ENCODE results near the gene FARS2.

The FARS2 gene

DNA sequence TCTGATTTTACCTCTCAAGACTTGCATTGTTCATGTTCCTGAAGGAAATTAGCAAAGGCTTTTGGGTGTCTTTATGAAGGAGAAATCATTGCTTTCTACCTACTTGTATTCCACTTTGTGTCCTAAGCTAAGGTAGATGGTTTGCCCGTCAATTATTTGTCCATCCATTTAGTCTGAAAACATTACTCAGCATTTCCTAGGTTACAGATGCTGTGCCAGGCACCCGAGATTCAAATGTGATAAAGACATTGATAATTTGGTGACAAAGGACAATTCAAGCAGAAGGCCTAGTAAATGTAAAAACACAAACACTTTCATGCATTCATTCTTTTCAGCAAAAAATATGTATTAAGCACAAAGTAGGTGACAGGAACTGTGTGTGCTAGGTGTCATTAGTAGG lies 251.1 kb downstream of the FARS2 start:
- no peak for DNase-seq

DNA sequence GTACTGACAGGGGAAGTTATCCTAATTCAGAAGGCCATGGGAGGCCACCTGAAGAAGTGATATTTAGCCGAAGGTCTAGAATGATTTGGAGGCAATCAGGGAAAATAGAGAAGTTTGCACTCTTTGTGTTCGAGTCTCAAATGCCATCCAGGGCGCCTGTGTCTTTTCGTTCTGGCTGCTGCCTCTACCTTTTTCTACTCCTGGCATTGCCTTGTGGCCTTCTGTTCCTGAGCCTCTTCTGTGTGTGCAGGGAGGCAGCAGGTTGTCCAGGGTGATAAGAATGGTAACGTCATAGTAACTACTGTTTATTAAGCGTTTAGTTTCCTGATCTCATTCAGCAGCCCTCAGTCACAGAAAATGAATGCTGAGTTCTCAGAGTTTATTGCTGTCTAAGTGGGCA lies 252.1 kb downstream of the FARS2 start:
- DNase-seq, result peak; percentile 2

DNA sequence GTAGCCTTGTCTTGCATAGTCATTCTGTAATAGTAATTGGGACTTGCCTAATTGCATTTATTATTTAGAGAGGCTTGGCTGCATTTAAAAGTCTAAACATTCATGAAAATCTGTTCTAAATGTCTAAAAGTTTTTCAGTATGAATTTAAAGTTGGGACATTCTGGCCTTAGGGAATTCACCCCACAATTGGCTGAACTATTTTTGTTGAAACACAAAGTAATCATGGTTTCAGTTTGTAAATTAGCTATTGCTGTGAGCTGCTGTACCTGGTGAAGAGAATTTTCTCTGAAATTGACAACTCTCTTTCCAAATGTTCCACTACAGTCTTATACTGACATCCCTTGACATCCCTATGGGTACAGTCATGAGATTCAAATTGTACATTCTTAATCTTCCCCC lies 253.0 kb downstream of the FARS2 start:
- no peak for DNase-seq

DNA sequence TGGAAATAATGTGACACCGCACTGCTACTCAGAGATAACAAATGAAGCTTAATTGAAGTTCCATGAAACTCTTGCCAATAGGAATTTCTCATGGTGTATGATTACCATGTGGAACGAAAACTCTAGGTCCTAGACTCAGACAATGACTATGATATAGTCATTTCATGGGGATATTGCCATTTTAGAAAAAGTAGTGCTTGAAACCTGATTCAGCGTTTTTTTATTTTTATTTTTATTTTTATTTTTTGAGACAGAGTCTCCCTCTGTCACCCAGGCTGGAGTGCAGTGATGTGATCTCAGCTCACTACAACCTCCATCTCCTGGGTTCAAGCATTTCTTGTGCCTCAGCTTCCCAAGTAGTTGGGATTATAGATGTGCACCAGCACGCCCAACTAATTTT lies 253.9 kb downstream of the FARS2 start:
- no peak for DNase-seq

DNA sequence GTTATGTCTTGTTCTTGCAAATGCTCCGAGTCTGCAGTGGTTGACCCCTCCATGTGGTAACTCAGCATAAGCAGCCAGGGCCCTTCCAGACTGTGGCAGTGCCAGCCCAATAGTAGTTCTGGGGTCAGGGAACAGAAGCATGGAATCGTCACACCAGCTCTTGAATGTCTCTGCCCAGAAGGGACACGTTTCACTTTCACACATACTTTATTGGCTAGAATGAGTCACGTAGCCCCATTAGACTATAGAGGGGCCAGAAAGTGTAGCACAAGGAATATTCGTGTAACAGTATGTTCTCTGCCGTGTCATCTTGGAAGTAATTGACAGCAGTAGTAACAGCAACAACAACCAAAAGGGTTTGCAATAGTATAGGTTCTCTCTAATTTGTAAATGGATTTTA lies 254.7 kb downstream of the FARS2 start:
- DNase-seq, result no peak

DNA sequence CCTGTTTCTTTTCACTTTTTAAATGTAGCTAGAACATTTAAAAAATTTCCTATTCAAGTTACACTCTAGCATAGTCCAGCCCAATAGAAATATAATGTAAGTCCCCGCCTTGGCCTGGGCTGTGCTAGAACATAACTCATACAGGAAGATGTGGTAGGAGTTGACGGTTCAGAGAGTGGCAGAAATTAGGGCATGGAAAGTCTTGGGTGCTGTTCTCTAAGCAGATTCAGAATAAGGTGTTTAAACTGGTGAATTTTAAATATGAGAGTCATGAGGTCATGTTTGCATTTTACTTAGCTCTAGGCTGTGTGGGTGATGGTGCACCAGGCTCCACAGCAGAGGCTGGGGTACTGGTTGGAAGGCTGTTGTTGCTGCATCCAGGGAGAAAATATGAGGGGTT lies 256.5 kb downstream of the FARS2 start:
- DNase-seq, result no peak

DNA sequence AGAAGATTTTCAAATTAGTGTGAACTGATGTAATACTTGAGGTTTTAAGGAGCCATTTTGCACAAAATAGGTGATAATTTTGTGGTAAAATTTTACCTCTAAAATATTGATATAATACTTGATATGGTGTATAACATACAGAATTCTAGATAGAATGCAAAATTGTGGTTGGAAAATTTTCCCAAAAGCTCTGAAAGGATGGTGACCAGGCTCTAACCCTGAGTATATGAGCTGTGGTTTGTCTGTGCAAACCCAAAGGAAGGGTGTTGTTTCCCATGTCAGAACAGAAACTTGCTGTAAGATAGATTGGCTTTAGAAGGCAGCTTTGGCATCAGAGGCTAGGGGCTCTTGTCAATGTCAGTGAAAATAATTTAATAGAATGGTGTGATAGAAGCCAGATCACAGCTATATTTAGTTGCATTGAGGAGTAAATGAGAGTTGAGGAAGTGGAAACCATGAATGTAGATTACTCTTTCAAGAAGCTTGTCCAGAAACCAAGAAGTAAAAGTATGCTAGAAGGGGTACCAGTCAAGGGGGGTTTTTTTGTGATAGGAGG lies 257.7 kb downstream of the FARS2 start:
- no peak for DNase-seq

DNA sequence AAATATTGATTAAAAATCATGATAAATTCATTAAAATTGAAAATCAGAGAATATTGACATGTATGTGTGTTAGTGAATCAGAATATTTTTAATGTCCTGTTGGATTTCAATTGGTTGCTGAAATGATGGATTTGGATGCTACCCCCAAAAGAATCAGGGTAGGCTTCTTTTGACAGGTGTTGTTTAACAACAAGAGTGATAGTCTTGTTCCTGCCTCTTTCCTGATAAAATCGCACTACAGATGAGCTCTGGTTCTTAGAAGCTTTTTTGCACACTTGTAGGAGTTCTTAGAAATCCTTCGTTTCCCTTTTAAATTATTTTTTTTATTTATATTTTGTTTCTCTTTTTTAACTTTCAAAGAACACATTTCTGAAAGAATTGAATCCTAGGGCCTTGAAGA lies 259.5 kb downstream of the FARS2 start:
- no peak for DNase-seq

DNA sequence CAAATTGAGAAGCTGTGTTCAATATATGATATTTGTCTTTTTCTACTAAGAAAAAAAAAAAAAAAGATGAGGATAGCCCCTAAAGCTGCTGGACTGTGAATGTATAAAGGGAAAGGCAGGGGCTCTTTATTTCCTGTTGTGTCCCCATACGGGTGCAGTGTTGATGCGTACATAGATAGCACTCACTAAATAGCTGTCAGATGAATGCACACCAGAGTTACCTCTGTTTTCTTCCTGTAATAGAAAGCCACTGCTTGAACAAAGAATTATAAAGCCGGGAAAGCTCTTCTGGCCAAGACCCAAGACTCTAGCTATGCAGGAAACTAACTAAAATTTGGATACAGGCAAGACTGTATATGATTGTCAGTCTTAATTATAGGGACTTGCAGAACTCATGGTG lies 260.0 kb downstream of the FARS2 start:
- DNase-seq, result no peak

DNA sequence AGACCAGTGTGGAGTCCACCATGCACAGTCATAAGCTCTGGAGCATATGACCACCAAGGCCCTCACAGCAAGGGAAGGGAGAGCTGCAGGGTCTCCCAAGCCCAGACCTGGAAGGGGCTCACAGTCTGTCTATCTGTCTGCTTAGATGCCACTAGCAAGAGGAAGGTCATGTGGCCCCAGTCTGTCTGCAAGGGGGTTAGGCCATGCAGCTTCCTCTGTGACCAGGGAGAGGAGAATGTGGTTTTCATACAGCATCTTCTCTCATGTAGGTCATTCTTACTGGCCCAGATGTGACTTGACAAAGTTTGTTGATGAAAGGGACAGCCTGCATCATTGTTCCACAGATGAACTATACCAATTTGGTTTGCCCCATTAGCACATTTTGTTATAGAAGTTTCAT lies 260.8 kb downstream of the FARS2 start:
- no peak for DNase-seq

DNA sequence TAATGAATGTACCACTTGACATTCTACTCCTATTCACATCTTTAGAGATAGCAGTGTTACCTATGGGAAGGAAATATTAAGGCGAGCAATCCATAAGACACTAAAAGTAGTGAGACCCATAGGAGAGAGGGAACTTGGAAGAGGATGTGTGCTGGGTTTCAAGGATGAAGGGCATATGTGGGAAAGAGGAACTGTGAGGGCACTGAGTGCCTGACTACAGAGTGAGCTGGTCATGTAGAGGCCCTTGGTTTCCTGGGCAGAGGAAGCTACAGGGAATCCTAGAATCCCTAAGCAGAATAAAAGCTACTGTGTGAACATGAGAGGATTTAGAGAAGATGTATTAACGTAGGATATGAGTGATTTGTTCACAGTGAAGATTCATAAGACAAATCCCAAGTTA lies 262.8 kb downstream of the FARS2 start:
- DNase-seq, result no peak

DNA sequence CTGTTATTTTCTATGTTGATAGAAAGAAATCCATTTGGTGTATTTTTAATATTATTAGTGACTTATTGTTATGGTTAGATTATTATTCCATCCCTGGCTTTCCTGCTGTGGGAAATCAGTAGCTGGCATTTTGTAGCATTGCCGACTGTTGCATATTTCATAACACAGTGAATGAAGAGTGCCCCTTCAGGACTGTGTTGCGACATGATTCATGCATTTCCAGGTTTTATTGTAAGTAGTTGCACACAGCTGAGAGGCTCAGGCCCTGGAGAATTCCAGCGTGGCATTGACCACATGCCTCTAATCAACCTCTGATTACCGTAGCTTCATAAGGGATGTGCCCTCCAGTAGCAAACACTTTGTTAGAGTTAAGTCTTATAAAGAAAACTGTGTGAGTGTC lies 263.9 kb downstream of the FARS2 start:
- DNase-seq, result no peak

DNA sequence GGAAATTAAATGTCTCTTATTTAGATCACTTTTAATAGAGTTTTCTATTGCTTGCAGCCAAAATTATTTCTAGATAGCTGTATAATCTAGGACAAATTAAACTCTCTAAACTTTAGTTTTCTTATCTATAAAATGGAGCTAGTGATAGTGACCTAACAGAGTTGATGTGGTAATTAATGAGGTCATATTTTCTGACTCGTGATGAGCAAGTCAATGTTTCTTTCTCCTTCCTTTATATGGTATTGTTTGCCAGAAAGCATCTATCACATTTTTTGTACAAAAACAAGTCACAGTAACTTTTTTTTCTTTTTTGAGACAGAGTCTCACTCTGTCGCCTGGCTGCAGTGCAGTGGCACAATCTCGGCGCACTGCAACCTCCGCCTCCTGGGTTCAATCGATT lies 267.7 kb downstream of the FARS2 start:
- no peak for DNase-seq

DNA sequence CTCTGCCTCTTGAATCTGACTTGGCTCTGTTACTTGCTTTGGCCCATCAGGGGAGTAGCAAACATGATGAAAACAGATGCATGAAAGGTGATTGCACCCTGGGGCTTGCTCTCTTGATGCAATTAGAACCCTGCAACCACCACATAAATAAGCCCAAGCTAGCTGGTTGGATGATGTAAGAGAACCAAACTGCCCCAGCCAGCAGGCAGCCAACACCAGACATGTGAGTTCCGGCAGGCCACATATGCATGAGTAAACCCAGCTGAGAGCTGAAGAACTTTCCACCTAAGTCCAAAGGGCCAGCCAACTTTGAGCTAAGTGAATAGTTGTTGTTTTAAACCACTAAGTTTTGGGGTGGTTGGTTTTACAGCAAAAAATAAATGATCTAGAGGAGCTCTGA lies 268.4 kb downstream of the FARS2 start:
- DNase-seq, result no peak

DNA sequence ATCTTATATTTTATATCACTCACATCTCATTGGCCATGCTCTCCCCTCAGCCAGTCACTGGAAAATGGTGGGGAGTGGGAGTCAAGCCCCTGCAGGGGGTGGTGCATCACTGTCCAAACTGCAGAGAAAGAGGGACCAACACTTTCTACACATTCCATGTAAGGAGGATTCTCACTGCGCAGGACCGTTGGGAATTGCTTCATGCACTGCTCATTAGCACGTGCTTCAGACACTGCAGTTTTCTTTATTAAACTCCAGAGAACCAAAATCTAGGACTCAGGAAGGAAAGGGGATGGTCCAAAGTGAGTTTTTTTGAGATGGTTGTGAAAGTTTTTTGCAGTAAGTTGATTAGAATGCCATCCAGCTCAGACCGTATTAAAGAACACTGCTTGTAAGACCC lies 269.8 kb downstream of the FARS2 start:
- no peak for DNase-seq

DNA sequence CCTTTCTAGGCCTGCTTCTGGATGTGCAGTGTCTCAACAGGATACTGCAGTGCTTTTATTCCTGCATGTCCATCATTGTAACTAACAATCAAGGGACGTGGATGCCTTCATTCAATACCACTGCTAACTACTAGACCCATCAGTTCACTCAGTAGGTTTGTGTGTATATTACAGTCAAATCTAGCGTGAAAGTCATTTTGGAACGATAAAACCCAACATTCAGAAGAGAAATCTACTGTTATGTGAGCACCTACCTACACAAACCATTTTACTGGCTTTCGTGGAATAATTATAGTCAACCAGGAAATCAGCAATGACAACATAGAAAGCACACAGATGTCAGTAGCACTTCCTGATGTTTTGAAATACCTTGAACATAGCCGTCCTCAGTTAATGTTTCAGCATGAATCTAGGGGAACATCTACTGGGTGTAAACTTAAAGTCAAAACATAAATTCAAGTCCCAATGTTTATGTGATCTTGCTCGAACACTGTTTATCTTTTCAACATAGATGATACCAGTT lies 270.6 kb downstream of the FARS2 start:
- no peak for DNase-seq

DNA sequence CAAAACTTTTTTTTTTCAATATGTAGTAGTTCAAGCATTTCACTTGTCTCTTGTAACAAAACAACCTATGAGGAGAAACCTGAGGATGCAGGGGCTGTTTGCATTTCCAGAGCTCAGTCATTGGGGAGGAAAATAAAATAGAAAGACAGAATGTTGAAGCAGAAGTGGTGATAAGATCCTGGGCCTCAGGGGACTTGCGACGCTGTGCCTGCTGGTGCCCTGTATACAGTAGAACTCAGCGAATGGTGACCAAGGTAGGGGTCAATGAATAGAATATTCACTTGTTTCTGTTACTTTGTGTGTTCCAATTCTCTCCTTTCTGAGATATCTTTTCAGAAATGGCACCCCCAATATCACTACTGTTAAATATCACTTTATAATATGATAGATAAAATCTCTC lies 271.6 kb downstream of the FARS2 start:
- no peak for DNase-seq

DNA sequence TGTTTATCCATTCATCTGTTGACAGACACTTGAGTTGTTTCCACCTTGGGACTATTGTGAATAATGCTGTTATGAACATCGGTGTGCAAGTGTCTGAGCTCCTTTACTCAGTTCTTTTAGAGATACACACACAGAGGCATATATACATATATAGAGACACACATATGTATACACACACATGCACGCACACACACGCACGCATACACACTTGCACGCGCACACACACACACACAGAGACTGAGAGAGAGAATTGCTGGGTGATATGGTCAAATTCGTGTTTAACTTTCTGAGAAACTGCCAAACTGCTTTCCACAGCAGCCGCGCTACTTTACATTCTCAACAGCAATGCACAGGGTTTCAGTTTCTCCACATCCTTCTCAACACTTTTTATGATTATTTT lies 273.3 kb downstream of the FARS2 start:
- no peak for DNase-seq

DNA sequence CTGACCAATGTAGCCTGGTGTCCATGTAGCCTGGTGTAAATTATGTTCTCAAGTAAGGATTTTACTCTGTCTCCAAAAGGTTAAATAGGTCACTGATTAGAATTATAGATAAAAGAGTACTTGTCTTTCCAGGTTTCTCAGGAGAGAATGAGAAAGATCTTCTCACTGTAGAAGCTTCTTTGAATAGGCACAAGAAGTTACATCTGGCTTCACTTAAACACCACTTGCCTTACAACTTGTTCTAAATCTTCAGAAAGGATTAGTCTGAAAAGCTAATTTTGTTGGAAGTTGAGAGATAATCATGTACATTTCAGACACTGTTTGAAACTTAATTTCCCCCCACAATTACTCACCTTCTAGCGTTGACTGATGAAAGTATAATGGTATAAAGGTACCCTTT lies 275.3 kb downstream of the FARS2 start:
- no peak for DNase-seq

DNA sequence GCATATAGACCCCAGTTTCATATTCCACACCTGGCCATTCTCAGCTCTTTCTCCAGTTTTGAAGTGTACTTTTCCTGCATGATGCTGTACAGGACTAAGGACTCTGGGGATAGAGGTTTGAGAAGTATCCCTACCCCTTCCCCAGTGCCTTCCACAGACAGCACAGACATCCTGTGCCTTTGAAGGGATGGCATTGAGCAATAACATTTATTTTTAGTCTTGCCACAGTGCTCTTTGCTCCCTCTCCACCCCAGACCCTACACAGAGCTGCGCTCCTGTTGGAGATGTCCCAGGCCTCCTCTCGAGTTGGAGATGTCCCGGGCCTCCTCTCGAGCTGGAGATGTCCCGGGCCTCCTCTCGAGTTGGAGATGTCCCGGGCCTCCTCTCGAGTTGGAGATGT lies 275.8 kb downstream of the FARS2 start:
- DNase-seq, result no peak

DNA sequence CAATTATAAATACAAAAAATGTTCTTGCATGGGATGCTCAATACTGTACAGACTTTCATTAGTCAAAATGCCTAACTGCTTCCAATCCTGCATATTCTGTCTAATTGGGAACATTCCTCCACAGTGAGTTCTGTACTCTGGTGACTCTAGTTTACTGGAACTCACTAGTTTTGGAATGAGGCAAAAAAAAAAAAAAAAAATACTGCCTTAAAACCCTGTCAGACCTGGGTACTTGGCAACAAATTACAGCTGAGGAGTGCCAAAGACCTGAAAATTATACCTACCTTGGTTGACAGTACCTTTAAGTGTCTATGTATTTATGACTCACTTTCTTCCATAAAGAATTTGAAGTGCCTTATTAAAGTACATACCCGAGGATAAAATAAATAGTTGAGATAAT lies 276.7 kb downstream of the FARS2 start:
- no peak for DNase-seq

DNA sequence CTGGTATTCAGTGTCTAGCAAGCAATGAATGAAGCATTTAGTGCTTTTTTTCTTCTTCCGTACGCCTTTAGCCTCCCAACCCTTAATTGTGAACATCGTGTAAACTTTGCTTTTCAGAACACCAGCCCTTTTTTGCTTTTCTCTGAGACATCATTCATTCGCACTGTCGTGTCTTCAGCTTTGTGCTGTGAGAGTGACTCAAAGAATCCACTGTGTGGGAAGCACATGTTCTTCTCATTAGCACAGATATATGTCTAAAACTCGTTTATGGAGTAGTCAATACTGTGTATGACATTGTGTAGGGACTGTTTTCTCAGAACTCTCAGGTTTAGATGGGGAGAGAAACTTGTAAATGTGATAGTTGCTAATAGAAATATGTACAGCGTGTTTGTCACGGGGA lies 279.1 kb downstream of the FARS2 start:
- DNase-seq, result no peak

DNA sequence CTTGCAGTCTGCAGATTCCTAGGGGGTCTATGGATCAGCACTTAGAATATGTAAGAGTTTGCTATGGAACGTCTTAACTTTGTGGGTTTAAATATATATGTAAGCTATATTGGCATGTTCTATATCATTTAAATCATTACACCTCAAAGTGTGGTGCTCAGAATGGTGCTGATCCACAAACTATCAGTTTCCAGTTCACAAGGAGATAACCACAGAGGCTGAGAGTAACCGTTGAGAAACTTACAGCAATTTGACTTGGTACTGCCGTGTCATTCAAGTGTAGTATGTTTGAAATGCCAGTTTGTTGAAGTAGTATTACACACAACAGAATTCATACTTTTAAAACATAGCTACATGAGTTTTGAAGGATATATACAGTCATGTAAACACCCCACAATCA lies 279.7 kb downstream of the FARS2 start:
- DNase-seq, result no peak

DNA sequence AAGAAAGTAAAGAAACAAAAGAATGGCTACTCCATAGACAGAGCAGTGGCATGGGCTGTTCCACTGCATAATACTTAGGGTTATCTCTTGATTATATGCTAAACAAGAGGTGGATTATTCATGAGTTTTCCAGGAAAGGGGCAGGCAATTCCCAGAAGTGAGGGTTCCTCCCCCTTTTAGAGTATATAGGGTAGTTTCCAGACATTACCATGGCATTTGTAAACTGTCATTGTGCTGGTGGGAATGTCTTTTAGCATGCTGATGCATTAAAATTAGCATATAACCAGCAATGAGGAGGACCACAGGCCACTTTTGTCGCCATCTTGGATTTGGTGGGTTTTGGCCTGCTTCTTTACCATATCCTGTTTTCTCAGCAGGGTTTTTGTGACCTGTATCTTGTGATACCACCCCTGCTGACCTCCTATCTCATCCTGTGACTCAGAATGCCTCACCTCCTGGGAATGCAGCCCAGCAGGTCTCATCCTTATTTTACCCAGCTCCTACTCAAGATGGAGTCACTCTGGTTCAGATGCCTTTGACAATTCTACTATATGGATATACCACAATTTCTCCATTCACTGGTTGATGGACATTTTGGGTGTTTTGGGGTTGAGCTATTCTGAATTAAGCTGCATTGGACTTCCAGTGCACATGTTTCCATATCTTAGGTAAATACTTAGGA lies 280.6 kb downstream of the FARS2 start:
- no peak for DNase-seq

DNA sequence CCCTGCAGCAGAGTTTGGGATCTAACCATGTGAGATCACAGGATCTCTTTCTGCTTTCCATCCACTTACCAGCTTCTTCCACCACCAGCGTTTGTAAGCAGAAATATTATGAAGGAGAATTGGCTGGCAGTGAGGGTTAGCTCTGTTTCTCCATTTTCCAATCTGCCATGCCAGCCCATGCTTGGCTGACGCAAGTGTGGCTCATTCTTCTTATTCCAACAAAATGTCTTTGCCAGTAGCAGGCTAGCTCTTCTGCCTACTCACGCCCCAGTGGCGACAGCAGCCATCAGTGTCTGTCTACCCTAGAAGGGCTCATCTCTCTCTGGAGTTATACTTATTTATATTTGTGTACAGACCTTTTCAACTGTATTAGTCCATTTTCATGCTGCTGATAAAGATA lies 286.2 kb downstream of the FARS2 start:
- DNase-seq, result no peak

Data from NCI-H510A treated with DMSO at 0.1 percent for 48 hours (cell line).